H1 (cell line): ENCODE results near the gene NABP1. TPM values are rescaled to one million over a fixed set of nuclear protein-coding genes. Genes with fewer than 3 reads are reported as not detected.

Experiments
- CTCF ChIA-PET: fragments of 300-600 bp; sonication (Branson Sonifier 250); formaldehyde crosslinking; loops from one replicate; lab custom pipeline; 2021; ENCODE audit not compliant: partially characterized antibody; lab: Charles Lee
- POLR2A ChIA-PET: fragments of 300-600 bp; sonication (Branson Sonifier 250); formaldehyde crosslinking; loops from one replicate; lab custom pipeline; 2021; ENCODE audit warnings: inconsistent platforms; ENCODE audit not compliant: partially characterized antibody; lab: Charles Lee
- DNase-seq, 2 experiments: peaks; one replicate each; pipeline versions ENCODE4 v3.0.0 to v3.0.0-alpha.2; 2010 to 2022; ENCODE audit warnings: low spot score in 2 of 2, low read depth in 1 of 2, mixed read lengths in 1 of 2
- FAIRE-seq: peaks from 2 replicates; lab custom pipeline; 2011; peaks lifted over from hg19 to GRCh38; lab: Jason Lieb, UNC
- H2AFZ ChIP-seq: 2 replicates; pipeline ENCODE4 v1.8.1; 2012; ENCODE audit warnings: low read length, inconsistent platforms
- H2AK5ac ChIP-seq: 2 replicates; pipeline ENCODE4 v1.6.1; 2013; ENCODE audit warnings: low read depth, low read length
- H2BK120ac ChIP-seq: replicated peaks from 2 replicates; pipeline ENCODE3; 2013; ENCODE audit warnings: low read depth, low read length, inconsistent platforms
- H2BK12ac ChIP-seq: 2 replicates; pipeline ENCODE4 v1.6.1; 2013; ENCODE audit warnings: low read depth, low read length
- H2BK15ac ChIP-seq: 2 replicates; pipeline ENCODE4 v1.6.1; 2013; ENCODE audit warnings: low read length
- H2BK20ac ChIP-seq: 2 replicates; pipeline ENCODE4 v1.6.1; 2013; ENCODE audit warnings: low read length
- H2BK5ac ChIP-seq: 2 replicates; pipeline ENCODE4 v1.6.1; 2013; ENCODE audit warnings: low read depth, low read length
- H3K14ac ChIP-seq: 2 replicates; pipeline ENCODE4 v1.6.1; 2013; ENCODE audit warnings: inconsistent platforms; ENCODE audit not compliant: insufficient read length
- H3K18ac ChIP-seq: 2 replicates; pipeline ENCODE4 v1.6.1; 2013; ENCODE audit warnings: low read length; ENCODE audit errors: extremely low read depth
- H3K23ac ChIP-seq: 2 replicates; pipeline ENCODE4 v1.6.1; 2013; ENCODE audit warnings: inconsistent platforms; ENCODE audit not compliant: insufficient read length
- H3K23me2 ChIP-seq: 2 replicates; pipeline ENCODE4 v1.6.1; 2013; ENCODE audit warnings: low read depth, low read length
- H3K27ac ChIP-seq: 2 replicates; pipeline ENCODE4 v1.6.1; 2011; ENCODE audit warnings: low read depth, low read length, inconsistent platforms
- H3K27me3 ChIP-seq, 4 experiments: replicated peaks in 1 of 4; 1 replicate in 1 of 4; 2 replicates in 3 of 4; pipeline versions ENCODE4 v1.6.1 to v1.8.1; 2011 to 2013; ENCODE audit warnings: low read length in 3 of 4, mild to moderate bottlenecking in 3 of 4, inconsistent platforms in 2 of 4, mixed read lengths in 2 of 4, moderate library complexity in 1 of 4; ENCODE audit not compliant: control insufficient read depth in 3 of 4, insufficient read depth in 3 of 4; ENCODE audit errors: extremely low read depth in 1 of 4
- H3K36me3 ChIP-seq, 4 experiments: 2 replicates each; pipeline versions ENCODE4 v1.6.1 to v1.8.1; 2011 to 2013; ENCODE audit warnings: mild to moderate bottlenecking in 4 of 4, low read length in 3 of 4, moderate library complexity in 2 of 4, control low read depth in 1 of 4, inconsistent platforms in 1 of 4; ENCODE audit not compliant: insufficient read depth in 4 of 4, control insufficient read depth in 2 of 4
- H3K4ac ChIP-seq: replicated peaks from 2 replicates; pipeline ENCODE3; 2013; ENCODE audit warnings: low read length, low read depth, mixed read lengths, inconsistent platforms; ENCODE audit not compliant: insufficient read length
- H3K4me1 ChIP-seq, 4 experiments: replicated peaks in 1 of 4; 1 replicate in 1 of 4; 2 replicates in 3 of 4; pipeline versions ENCODE4 v1.6.1 to v1.8.1; 2011 to 2013; ENCODE audit warnings: low read length in 3 of 4, inconsistent platforms in 2 of 4, mixed read lengths in 1 of 4; ENCODE audit not compliant: insufficient read depth in 4 of 4, control insufficient read depth in 3 of 4
- H3K4me2 ChIP-seq, 2 experiments: 2 replicates each; pipeline versions ENCODE4 v1.6.1 to v1.8.1; 2011 to 2013; ENCODE audit warnings: low read depth in 2 of 2, low read length in 2 of 2, control low read depth in 1 of 2, inconsistent platforms in 1 of 2, mild to moderate bottlenecking in 1 of 2; ENCODE audit not compliant: insufficient read depth in 1 of 2
- H3K4me3 ChIP-seq, 4 experiments: fragments of 200-600, 300-600 bp in 1 of 4; sonication (generic), shearing (Covaris generic), sonication (Bioruptor Twin) in 1 of 4; 2 replicates each; pipeline versions ENCODE4 v1.5.1 to v1.8.1; 2011 to 2016; ENCODE audit warnings: low read length in 4 of 4, low read depth in 3 of 4, control low read depth in 2 of 4, inconsistent platforms in 2 of 4, mild to moderate bottlenecking in 2 of 4, mixed read lengths in 1 of 4, moderate library complexity in 1 of 4; ENCODE audit not compliant: insufficient read depth in 2 of 4; ENCODE audit errors: extremely low read depth in 1 of 4
- H3K56ac ChIP-seq: replicated peaks from 2 replicates; pipeline ENCODE3; 2013; ENCODE audit warnings: low read depth, mild to moderate bottlenecking, mixed read lengths, low read length, inconsistent platforms; ENCODE audit not compliant: insufficient read length
- H3K79me1 ChIP-seq: 2 replicates; pipeline ENCODE4 v1.6.1; 2013; ENCODE audit warnings: low read depth, low read length, control low read depth
- H3K79me2 ChIP-seq, 2 experiments: 2 replicates each; pipeline versions ENCODE4 v1.6.1 to v1.8.1; 2012 to 2013; ENCODE audit warnings: low read length in 2 of 2, mild to moderate bottlenecking in 2 of 2, inconsistent platforms in 1 of 2; ENCODE audit not compliant: insufficient read depth in 2 of 2, control insufficient read depth in 1 of 2
- H3K9ac ChIP-seq, 4 experiments: replicated peaks in 1 of 4; 1 replicate in 1 of 4; 2 replicates in 3 of 4; pipeline versions ENCODE4 v1.6.1 to v1.8.1; 2011 to 2013; ENCODE audit warnings: low read depth in 3 of 4, low read length in 3 of 4, control low read depth in 2 of 4, mild to moderate bottlenecking in 2 of 4, moderate library complexity in 2 of 4, inconsistent platforms in 1 of 4; ENCODE audit errors: extremely low read depth in 1 of 4
- H3K9me3 ChIP-seq, 2 experiments: 2 replicates each; pipeline versions ENCODE4 v1.6.1 to v1.8.1; 2012 to 2013; ENCODE audit warnings: mild to moderate bottlenecking in 2 of 2, moderate library complexity in 2 of 2, control low read depth in 1 of 2, inconsistent platforms in 1 of 2, low read depth in 1 of 2, low read length in 1 of 2, mixed read lengths in 1 of 2; ENCODE audit not compliant: insufficient read depth in 2 of 2
- H4K20me1 ChIP-seq, 2 experiments: replicated peaks in 1 of 2; 2 replicates each; pipeline versions ENCODE3 to v1.8.1; 2011 to 2013; ENCODE audit warnings: inconsistent platforms in 2 of 2, low read length in 2 of 2, mild to moderate bottlenecking in 1 of 2; ENCODE audit not compliant: insufficient read depth in 2 of 2, control insufficient read depth in 1 of 2
- H4K5ac ChIP-seq: 2 replicates; pipeline ENCODE4 v1.6.1; 2013; ENCODE audit warnings: low read length, low read depth, mixed read lengths, inconsistent platforms; ENCODE audit not compliant: insufficient read length
- H4K8ac ChIP-seq: 2 replicates; pipeline ENCODE4 v1.8.0; 2013; ENCODE audit warnings: mild to moderate bottlenecking, moderate library complexity, low read length, inconsistent platforms; ENCODE audit not compliant: insufficient read depth; ENCODE audit errors: extremely low read depth
- H4K91ac ChIP-seq: replicated peaks from 2 replicates; pipeline ENCODE3; 2013; ENCODE audit warnings: low read length, mixed read lengths, inconsistent platforms; ENCODE audit not compliant: insufficient read length
- RAD21 ChIP-seq, 2 experiments: IDR thresholded peaks in 1 of 2; conservative IDR thresholded peaks in 1 of 2; 2 replicates each; pipeline ENCODE4 v1.6.1; 2011; ENCODE audit warnings: low read depth in 2 of 2, low read length in 2 of 2, improper control_type of control experiment in 1 of 2, inconsistent platforms in 1 of 2, mild to moderate bottlenecking in 1 of 2, moderate library complexity in 1 of 2
- SIRT6 ChIP-seq: IDR thresholded peaks from one replicate; pipeline ENCODE4 v1.7.1; 2012; ENCODE audit warnings: low read length, inconsistent platforms
- YY1 ChIP-seq: IDR thresholded peaks from 2 replicates; pipeline ENCODE4 v1.6.1; 2011; ENCODE audit warnings: low read depth, mild to moderate bottlenecking, low read length
- WGBS, 2 experiments: shearing (Covaris generic) in 1 of 2; methylation state at CpG; one replicate each; pipeline versions ENCODE4 v1.1.6 to v1.1.7; 2013 to 2015; ENCODE audit warnings: low lambda C conversion rate in 2 of 2, mixed read lengths in 2 of 2, inconsistent platforms in 1 of 2, low coverage in 1 of 2, missing lambda C conversion rate in 1 of 2; ENCODE audit not compliant: insufficient replicate concordance in 2 of 2, insufficient coverage in 1 of 2, insufficient read length in 1 of 2; ENCODE audit errors: extremely low coverage in 1 of 2, missing lambda C conversion rate in 1 of 2; 5-methylcytosine and 5-hydroxymethylcytosine counted together
- polyA plus RNA-seq, 7 experiments: library from polyadenylated mRNA; depleted of rRNA in 3 of 7; stranded (reverse) in 5 of 7; unstranded in 2 of 7; fragments of >200 nt in 5 of 7; fragments of 200-250 nt in 2 of 7; gene quantifications; 1 replicate in 5 of 7; 2 replicates in 1 of 7; 4 replicates in 1 of 7; pipeline versions ENCODE4 v1.2.1 to v1.2.3, GENCODE V29; 2011 to 2013; ENCODE audit warnings: missing spikeins in 2 of 7, mixed read lengths in 2 of 7
- total RNA-seq: library from RNA; stranded (reverse); fragmentation: NEBNext Ultra II Directional; extraction: Animal tissue kit (Norgen Biotek cat#: 25700); gene quantifications from 2 replicates; pipeline ENCODE4 v1.2.1, GENCODE V29; 2021

NABP1 gene
- total and polyA plus RNA-seq, 2 of the 8 experiments (the other 6 are each of a cell fraction or from before 2014, with no cell fraction given), result 0.63 to 4.8 TPM

DNA sequence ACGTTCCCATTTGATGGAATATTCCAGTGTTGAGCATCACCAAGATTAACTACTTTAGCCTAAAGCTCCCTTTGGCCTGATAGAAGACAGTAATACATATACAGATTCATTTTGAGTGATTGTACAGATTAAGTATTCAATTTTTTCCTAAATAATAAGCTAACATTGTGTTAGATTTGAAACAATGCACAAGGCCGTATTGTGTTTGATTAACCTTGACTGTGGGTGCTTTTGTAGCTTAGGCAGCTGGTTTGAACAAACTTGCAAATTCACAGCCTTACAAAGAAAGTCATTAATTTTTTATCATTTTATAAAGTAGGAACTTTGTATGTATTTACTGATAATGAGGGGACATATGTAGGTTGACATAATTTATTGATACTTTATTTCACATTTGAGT lies 29.6 kb downstream of the NABP1 start:
- Histone ChIP-seq H3K14ac (no peak overlapping the region), H3K79me1 (no peaks in the 10 kb centered on the region), H2BK12ac (no peak overlapping the region), H3K4me2 (no peak overlapping the region), H3K18ac (no peak overlapping the region), H3K9me3 (no peaks in the 10 kb centered on the region), H3K4me3 (no peak overlapping the region), H3K9ac (no peak overlapping the region), H3K23ac (no peak overlapping the region), H3K27ac (no peak overlapping the region), H3K27me3 (no peaks in the 10 kb centered on the region), H2BK120ac (no peak overlapping the region), H3K4ac (no peak overlapping the region), H4K8ac (no peak overlapping the region), H2BK15ac (no peak overlapping the region), H3K23me2 (no peaks in the 10 kb centered on the region), H4K91ac (no peak overlapping the region), H4K20me1 (no peaks in the 10 kb centered on the region), H2BK20ac (no peak overlapping the region), H2AK5ac (no peak overlapping the region), H3K56ac (no peak overlapping the region), H2BK5ac (no peak overlapping the region), H3K4me1 (no peaks in the 10 kb centered on the region), H2AFZ (no peak overlapping the region), H4K5ac (no peak overlapping the region), H3K36me3 (no peaks in the 10 kb centered on the region), H3K79me2 (no peaks in the 10 kb centered on the region)
- FAIRE-seq (no peak), DNase-seq (no peak)
- ChIA-PET POLR2A (no interaction called here), CTCF (interaction anchor here (0.6 to 3.1 kb wide), 9 partner anchors 11 to 322 kb away, joined by 3 to 12 read pairs (median 6); no protein-coding TSS in a partner anchor)
- WGBS, 2 experiments, result 84% methylated on average over 2 of the region's 2 CpGs; no CpG with 5 or more reads in 1 of the 2 experiments
- no peak for TF ChIP-seq RAD21 (IDR thresholded peaks at IDR 0.05 in 1 of 2, conservative IDR thresholded peaks at IDR 0.05 in 1 of 2; ENCODE audit: low read depth in 2 of 2, low read length in 2 of 2)
- no peak for TF ChIP-seq SIRT6
- TF ChIP-seq YY1, result no peak
